Measurements from ENCODE around the gene SBNO2. TPM values are rescaled to one million over a fixed set of nuclear protein-coding genes. Genes with fewer than 3 reads are reported as not detected.

Gene SBNO2
- total RNA-seq, 5 donors from 2014 or later (not counting 1 experiment from before 2014, with no cell fraction given) = 90.2 to 115 (median 106) TPM

- ChIA-PET POLR2A (no interaction called here), CTCF (no interaction called here)
- no peak overlapping the region for H3K27ac Mint-ChIP-seq
- peaks cover 0 to 29% of the 10 kb centered on the region in 2 experiments for H3K4me1 ChIP-seq (ENCODE audit: control insufficient read depth in 1 of 2, extremely low read depth in 1 of 2, insufficient read depth in 2 of 2, low read length in 2 of 2)
- no peak for DNase-seq
- H3K9me3 Mint-ChIP-seq = no peaks in the 10 kb centered on the region
- H3K4me3 Mint-ChIP-seq = no peak overlapping the region
- H3K4me1 Mint-ChIP-seq = peaks cover 11 to 17% (median 12%) of the 10 kb centered on the region in 3 donors
- H3K27me3 ChIP-seq (replicated peaks in 1 of 2; ENCODE audit: control insufficient read depth in 2 of 2, extremely low read depth in 1 of 2, insufficient read depth in 2 of 2, low read length in 1 of 2) = no peaks in the 10 kb centered on the region
- no peak overlapping the region for H3K4me3 ChIP-seq (ENCODE audit: control insufficient read depth in 1 of 2, extremely low read depth in 1 of 2, low read length in 1 of 2)
- H3K9me3 ChIP-seq = no peaks in the 10 kb centered on the region
- WGBS (ENCODE audit: insufficient coverage) = 84% methylated on average over 19 of the region's 21 CpGs
- peaks cover 13 to 25% of the 10 kb centered on the region in 2 donors for H3K36me3 ChIP-seq (ENCODE audit: control insufficient read depth in 2 of 2, extremely low read depth in 1 of 2, insufficient read depth in 1 of 2, low read length in 1 of 2)
- H3K36me3 Mint-ChIP-seq = peaks cover 3% of the 10 kb centered on the region
- no peaks in the 10 kb centered on the region for H3K27me3 Mint-ChIP-seq
- H3K27ac ChIP-seq (ENCODE audit: low read length) = no peak overlapping the region
- no peak for ATAC-seq (replicated peaks in 1 of 4)
These were observed 9.2 kb downstream of the SBNO2 start for GRCh38 chr19:1164684-1165531.

GRCh38 chr19:1163934-1164683, 10.0 kb downstream of the SBNO2 start:
- Mint-ChIP-seq H3K36me3 (no peaks in the 10 kb centered on the region), H3K27me3 (no peaks in the 10 kb centered on the region), H3K27ac (no peak overlapping the region), H3K9me3 (no peaks in the 10 kb centered on the region), H3K4me3 (no peak overlapping the region), H3K4me1 (peaks cover 6 to 12% (median 8%) of the 10 kb centered on the region in 3 donors)
- Histone ChIP-seq H3K36me3 (ENCODE audit: control insufficient read depth in 2 of 2, extremely low read depth in 1 of 2, insufficient read depth in 1 of 2, low read length in 1 of 2) (peaks cover 13 to 25% of the 10 kb centered on the region in 2 donors), H3K4me1 (ENCODE audit: control insufficient read depth in 1 of 2, extremely low read depth in 1 of 2, insufficient read depth in 2 of 2, low read length in 2 of 2) (peaks cover 0 to 28% of the 10 kb centered on the region in 2 experiments), H3K27ac (ENCODE audit: low read length) (no peak overlapping the region), H3K4me3 (ENCODE audit: control insufficient read depth in 1 of 2, extremely low read depth in 1 of 2, low read length in 1 of 2) (no peak overlapping the region), H3K27me3 (replicated peaks in 1 of 2; ENCODE audit: control insufficient read depth in 2 of 2, extremely low read depth in 1 of 2, insufficient read depth in 2 of 2, low read length in 1 of 2) (no peaks in the 10 kb centered on the region), H3K9me3 (no peaks in the 10 kb centered on the region)
- CTCF ChIA-PET = no interaction called here
- POLR2A ChIA-PET = no interaction called here
- ATAC-seq (replicated peaks in 1 of 4) = peak in 1 of 4 experiments; percentile 3
- WGBS (ENCODE audit: insufficient coverage) = 81% methylated on average over 11 of the region's 20 CpGs
- DNase-seq = no peak

- no peaks in the 10 kb centered on the region for H3K9me3 ChIP-seq
- H3K27me3 Mint-ChIP-seq = no peaks in the 10 kb centered on the region
- DNase-seq (no peak), ATAC-seq (replicated peaks in 1 of 4) (peak in 1 of 4 experiments; percentile 12)
- H3K27ac Mint-ChIP-seq = no peak overlapping the region
- H3K27ac ChIP-seq (ENCODE audit: low read length) = no peak overlapping the region
- H3K36me3 ChIP-seq (ENCODE audit: control insufficient read depth in 2 of 2, extremely low read depth in 1 of 2, insufficient read depth in 1 of 2, low read length in 1 of 2) = peaks cover 8 to 21% of the 10 kb centered on the region in 2 donors
- ChIA-PET CTCF (no interaction called here), POLR2A (no interaction called here)
- WGBS (ENCODE audit: insufficient coverage) = 96% methylated on average over 32 of the region's 41 CpGs
- peaks cover 0 to 21% of the 10 kb centered on the region in 2 experiments for H3K4me1 ChIP-seq (ENCODE audit: control insufficient read depth in 1 of 2, extremely low read depth in 1 of 2, insufficient read depth in 2 of 2, low read length in 2 of 2)
- H3K4me1 Mint-ChIP-seq = peaks cover 6 to 9% (median 6%) of the 10 kb centered on the region in 3 donors
- no peaks in the 10 kb centered on the region for H3K27me3 ChIP-seq (replicated peaks in 1 of 2; ENCODE audit: control insufficient read depth in 2 of 2, extremely low read depth in 1 of 2, insufficient read depth in 2 of 2, low read length in 1 of 2)
- H3K9me3 Mint-ChIP-seq = no peaks in the 10 kb centered on the region
- no peak overlapping the region for H3K4me3 ChIP-seq (ENCODE audit: control insufficient read depth in 1 of 2, extremely low read depth in 1 of 2, low read length in 1 of 2)
- H3K36me3 Mint-ChIP-seq = no peaks in the 10 kb centered on the region
- peak overlapping the region in 1 of 3 donors; percentile 13 for H3K4me3 Mint-ChIP-seq
These were observed 10.7 kb downstream of the SBNO2 start for GRCh38 chr19:1163283-1163933.

GRCh38 chr19:1162404-1163282, 11.4 kb downstream of the SBNO2 start:
- 93% methylated on average over 16 of the region's 26 CpGs for WGBS (ENCODE audit: insufficient coverage)

GRCh38 chr19:1161716-1162115, 12.4 kb downstream of the SBNO2 start:
- H3K27me3 Mint-ChIP-seq = no peaks in the 10 kb centered on the region
- POLR2A ChIA-PET = no interaction called here
- CTCF ChIA-PET = interaction anchor here in 1 of 2 donors (0.6 kb wide), 1 partner anchor 33 kb away, joined by 4 read pairs; no protein-coding TSS in a partner anchor

More at GRCh38 chr19:1162404-1163282, 11.4 kb downstream of the SBNO2 start:
- H3K27ac Mint-ChIP-seq = no peak overlapping the region
- ATAC-seq (replicated peaks in 1 of 4) = peak in 1 of 4 experiments; percentile 10
- no peaks in the 10 kb centered on the region for H3K27me3 ChIP-seq (replicated peaks in 1 of 2; ENCODE audit: control insufficient read depth in 2 of 2, extremely low read depth in 1 of 2, insufficient read depth in 2 of 2, low read length in 1 of 2)
- H3K27ac ChIP-seq (ENCODE audit: low read length) = no peak overlapping the region
- peaks cover 6 to 9% (median 6%) of the 10 kb centered on the region in 3 donors for H3K4me1 Mint-ChIP-seq
- peaks cover 6 to 18% of the 10 kb centered on the region in 2 donors for H3K36me3 ChIP-seq (ENCODE audit: control insufficient read depth in 2 of 2, extremely low read depth in 1 of 2, insufficient read depth in 1 of 2, low read length in 1 of 2)
- peaks cover 0 to 13% of the 10 kb centered on the region in 2 experiments for H3K4me1 ChIP-seq (ENCODE audit: control insufficient read depth in 1 of 2, extremely low read depth in 1 of 2, insufficient read depth in 2 of 2, low read length in 2 of 2)
- H3K9me3 Mint-ChIP-seq = no peaks in the 10 kb centered on the region
- CTCF ChIA-PET = no interaction called here
- POLR2A ChIA-PET = no interaction called here
- H3K4me3 Mint-ChIP-seq = peak overlapping the region in 1 of 3 donors; percentile 13
- H3K9me3 ChIP-seq = no peaks in the 10 kb centered on the region
- no peaks in the 10 kb centered on the region for H3K27me3 Mint-ChIP-seq
- no peak for DNase-seq
- H3K36me3 Mint-ChIP-seq = no peaks in the 10 kb centered on the region
- no peak overlapping the region for H3K4me3 ChIP-seq (ENCODE audit: control insufficient read depth in 1 of 2, extremely low read depth in 1 of 2, low read length in 1 of 2)

More at GRCh38 chr19:1161716-1162115, 12.4 kb downstream of the SBNO2 start:
- H3K36me3 ChIP-seq (ENCODE audit: control insufficient read depth in 2 of 2, extremely low read depth in 1 of 2, insufficient read depth in 1 of 2, low read length in 1 of 2) = peaks cover 6 to 10% of the 10 kb centered on the region in 2 donors
- H3K4me1 ChIP-seq (ENCODE audit: control insufficient read depth in 1 of 2, extremely low read depth in 1 of 2, insufficient read depth in 2 of 2, low read length in 2 of 2) = peaks cover 0 to 12% of the 10 kb centered on the region in 2 experiments
- no peak overlapping the region for H3K27ac ChIP-seq (ENCODE audit: low read length)
- Mint-ChIP-seq H3K36me3 (no peaks in the 10 kb centered on the region), H3K4me1 (peaks cover 6 to 8% (median 6%) of the 10 kb centered on the region in 3 donors), H3K4me3 (no peak overlapping the region), H3K9me3 (no peaks in the 10 kb centered on the region), H3K27ac (no peak overlapping the region)
- H3K9me3 ChIP-seq = no peaks in the 10 kb centered on the region
- no peaks in the 10 kb centered on the region for H3K27me3 ChIP-seq (replicated peaks in 1 of 2; ENCODE audit: control insufficient read depth in 2 of 2, extremely low read depth in 1 of 2, insufficient read depth in 2 of 2, low read length in 1 of 2)
- H3K4me3 ChIP-seq (ENCODE audit: control insufficient read depth in 1 of 2, extremely low read depth in 1 of 2, low read length in 1 of 2) = no peak overlapping the region
- no peak for DNase-seq
- ATAC-seq (replicated peaks in 1 of 4) = no peak
- WGBS (ENCODE audit: insufficient coverage) = 93% methylated on average over 3 of the region's 18 CpGs
